GM12878 (cell line): ENCODE results near the gene RSPO4. TPM values are rescaled to one million over a fixed set of nuclear protein-coding genes. Genes with fewer than 3 reads are reported as not detected.

ENCODE experiments used
- ATAC-seq: fragments of 200-7000 bp; cut with Tn5 transposase; 3 replicates; pipeline ENCODE4 v1.9.1; 2020; ENCODE audit warnings: mild to moderate bottlenecking, moderate library complexity
- BruUV-seq: library from RNA; stranded (reverse); fragments of 400-500 nt; replicated peaks from 2 replicates; lab custom pipeline; 2021; lab: Mats Ljungman, UMichigan
- CTCF ChIA-PET: fragments of 300-600 bp; sonication (Branson Sonifier 250); formaldehyde crosslinking; extraction: SDS; loops from one replicate; lab custom pipeline; 2021; ENCODE audit warnings: inconsistent platforms; lab: Yijun Ruan, JAX
- POLR2A ChIA-PET: fragments of 350-600 bp; formaldehyde crosslinking; extraction: SDS; loops from one replicate; lab custom pipeline; 2021; ENCODE audit warnings: inconsistent platforms; lab: Charles Lee
- RAD21 ChIA-PET: fragments of 300-600 bp; sonication (Branson Sonifier 250); formaldehyde crosslinking; loops from one replicate; lab custom pipeline; 2023; ENCODE audit warnings: antibody characterized with exemption; ENCODE audit not compliant: unreplicated experiment; lab: Charles Lee
- SMC1A ChIA-PET: fragments of 300-600 bp; sonication (Branson Sonifier 250); formaldehyde crosslinking; loops from one replicate; lab custom pipeline; 2023; ENCODE audit not compliant: unreplicated experiment, uncharacterized antibody; lab: Charles Lee
- DNase-seq: peaks from one replicate; pipeline ENCODE4 v3.0.0-alpha.2; 2011; ENCODE audit warnings: low read depth, low spot score
- FAIRE-seq: peaks from 3 replicates; lab custom pipeline; 2011; peaks lifted over from hg19 to GRCh38; lab: Jason Lieb, UNC
- H2AFZ ChIP-seq: 2 replicates; pipeline ENCODE4 v1.6.0; 2011; ENCODE audit warnings: low read depth, low read length, control low read depth; ENCODE audit not compliant: control insufficient read depth
- H3K27ac ChIP-seq: 2 replicates; pipeline ENCODE4 v1.5.1; 2011; ENCODE audit warnings: control low read depth; ENCODE audit not compliant: control insufficient read depth, insufficient read depth
- H3K27me3 ChIP-seq, 2 experiments: replicated peaks in 1 of 2; 2 replicates each; pipeline versions ENCODE4 v1.6.0 to v1.6.1; 2011; ENCODE audit warnings: low read length in 1 of 2; ENCODE audit not compliant: control insufficient read depth in 2 of 2, insufficient read depth in 2 of 2
- H3K36me3 ChIP-seq, 2 experiments: 2 replicates each; pipeline ENCODE4 v1.5.1; 2011; ENCODE audit warnings: low read length in 1 of 2; ENCODE audit not compliant: control insufficient read depth in 2 of 2, insufficient read depth in 2 of 2
- H3K4me1 ChIP-seq: 2 replicates; pipeline ENCODE4 v1.6.1; 2011; ENCODE audit warnings: mild to moderate bottlenecking, low read length, moderate library complexity, mixed read lengths; ENCODE audit not compliant: control insufficient read depth, insufficient read depth
- H3K4me2 ChIP-seq: 2 replicates; pipeline ENCODE4 v1.6.0; 2011; ENCODE audit warnings: control low read depth; ENCODE audit not compliant: control insufficient read depth, insufficient read depth
- H3K4me3 ChIP-seq: fragments of 200-600 bp; sonication (generic); 2 replicates; pipeline ENCODE4 v1.5.1; 2016
- H3K79me2 ChIP-seq: 2 replicates; pipeline ENCODE4 v1.6.0; 2011; ENCODE audit warnings: low read length; ENCODE audit not compliant: control insufficient read depth, insufficient read depth
- H3K9ac ChIP-seq: 2 replicates; pipeline ENCODE4 v1.8.0; 2011; ENCODE audit warnings: low read length, control low read depth, mixed read lengths; ENCODE audit not compliant: control insufficient read depth, insufficient read depth
- H3K9me3 ChIP-seq: replicated peaks from 3 replicates; pipeline ENCODE4 v1.5.1; 2011; ENCODE audit warnings: mild to moderate bottlenecking, low read length; ENCODE audit not compliant: control insufficient read depth, insufficient read depth
- H4K20me1 ChIP-seq: 2 replicates; pipeline ENCODE4 v1.6.0; 2011; ENCODE audit not compliant: control insufficient read depth, insufficient read depth
- ESRRA ChIP-seq: IDR thresholded peaks from 2 replicates; pipeline ENCODE4 v1.6.1; 2012; ENCODE audit warnings: mild to moderate bottlenecking, low read length, improper control_type of control experiment
- EZH2 ChIP-seq: IDR thresholded peaks from 2 replicates; pipeline ENCODE4 v1.6.1; 2012; ENCODE audit warnings: low read depth, mild to moderate bottlenecking, control low read depth, inconsistent platforms, low read length, borderline replicate concordance; ENCODE audit not compliant: control insufficient read depth
- HDGF ChIP-seq: fragments of 450-650 bp; IDR thresholded peaks from 2 replicates; pipeline ENCODE4 v1.6.1; 2016; ENCODE audit warnings: antibody characterized with exemption
- MLLT1 ChIP-seq: fragments of 450-650 bp; IDR thresholded peaks from 2 replicates; pipeline ENCODE4 v1.6.1; 2016; ENCODE audit warnings: mild to moderate bottlenecking
- NFYB ChIP-seq: IDR thresholded peaks from 2 replicates; pipeline ENCODE4 v1.6.1; 2011; ENCODE audit warnings: low read depth, mild to moderate bottlenecking, low read length, improper control_type of control experiment, moderate library complexity; ENCODE audit not compliant: insufficient read depth
- RB1 ChIP-seq: fragments of 450-650 bp; formaldehyde crosslinking; IDR thresholded peaks from 2 replicates; pipeline ENCODE4 v1.6.1; 2017; ENCODE audit warnings: mild to moderate bottlenecking, borderline replicate concordance
- SIX5 ChIP-seq: IDR thresholded peaks from 2 replicates; pipeline ENCODE4 v1.6.1; 2011; ENCODE audit warnings: mild to moderate bottlenecking, low read depth, low read length, moderate library complexity; ENCODE audit not compliant: severe bottlenecking
- STAT3 ChIP-seq: IDR thresholded peaks from 2 replicates; pipeline ENCODE4 v1.6.1; 2011; ENCODE audit warnings: low read depth, low read length, improper control_type of control experiment
- USF1 ChIP-seq: IDR thresholded peaks from 2 replicates; pipeline ENCODE4 v1.6.1; 2011; ENCODE audit warnings: borderline replicate concordance, low read depth, mild to moderate bottlenecking, moderate library complexity, mixed read lengths, low read length; ENCODE audit not compliant: insufficient read depth; ENCODE audit errors: extremely low read length
- ZBED1 ChIP-seq: IDR thresholded peaks from 2 replicates; pipeline ENCODE4 v1.6.1; 2016; ENCODE audit warnings: borderline replicate concordance
- ZNF274 ChIP-seq: IDR thresholded peaks from one replicate; pipeline ENCODE4 v1.8.0; 2011; ENCODE audit not compliant: insufficient read length, insufficient read depth
- ZNF384 ChIP-seq: IDR thresholded peaks from 2 replicates; pipeline ENCODE4 v1.6.1; 2012; ENCODE audit warnings: low read depth, mild to moderate bottlenecking, low read length, improper control_type of control experiment, borderline replicate concordance
- ZNF592 ChIP-seq: fragments of 450-650 bp; IDR thresholded peaks from 2 replicates; pipeline ENCODE4 v1.6.1; 2017; ENCODE audit warnings: mild to moderate bottlenecking, moderate library complexity
- WGBS: methylation state at CpG from one replicate; pipeline ENCODE4 v1.1.6; 2016; ENCODE audit warnings: low lambda C conversion rate; ENCODE audit not compliant: insufficient replicate concordance, insufficient coverage; ENCODE audit errors: missing lambda C conversion rate; 5-methylcytosine and 5-hydroxymethylcytosine counted together
- in situ Hi-C: fragments of 300-500 bp; cut with MboI; formaldehyde crosslinking; loops from 9 replicates; pipeline ENCODE4 v1.14.3; 2018; ENCODE audit warnings: mixed read lengths
- intact Hi-C: fragments of 100-400 bp; cut with micrococcal nuclease; formaldehyde crosslinking; loops from one replicate; pipeline ENCODE4 v1.14.2; 2022; ENCODE audit not compliant: unreplicated experiment
- polyA plus RNA-seq, 11 experiments: library from polyadenylated mRNA; depleted of rRNA in 4 of 11; unstranded in 6 of 11; stranded (reverse) in 5 of 11; fragments of >200 nt; fragmentation: Nextera tagmentation in 4 of 11; fragmentation: Illumina TruSeq in 1 of 11; extraction: Ambion mirVana in 4 of 11; extraction: Trizol in 1 of 11; gene quantifications; 1 replicate in 1 of 11; 2 replicates in 10 of 11; pipeline versions ENCODE4 v1.2.1 to v1.2.3, GENCODE V29; 2011 to 2016; ENCODE audit warnings: inconsistent platforms in 2 of 11, missing spikeins in 2 of 11, low read depth in 1 of 11
- total RNA-seq, 4 experiments: library from RNA; depleted of rRNA in 3 of 4; stranded (reverse); fragments of >200 nt in 3 of 4; fragmentation: Illumina TruSeq in 1 of 4; extraction: Trizol in 1 of 4; gene quantifications; 2 replicates each; pipeline versions ENCODE4 v1.2.1 to v1.2.3, GENCODE V29; 2013 to 2021

RSPO4 gene
- total and polyA plus RNA-seq, 10 of the 15 experiments (the other 5 are each of a cell fraction or from before 2014, with no cell fraction given): 0.06 TPM; not detected in 9

GRCh38 chr20:917416-917815 lies 84.7 kb downstream of the RSPO4 start:
- CTCF ChIA-PET: interaction anchor here (0.6 to 1.7 kb wide), 2 partner anchors 38 to 101 kb away, joined by 3 to 5 read pairs; no protein-coding TSS in a partner anchor

More at GRCh38 chr20:917416-917815, 84.7 kb downstream of the RSPO4 start:
- no peak for ATAC-seq
- Histone ChIP-seq H3K4me2 (no peak overlapping the region), H3K36me3 (no peaks in the 10 kb centered on the region), H3K79me2 (no peaks in the 10 kb centered on the region), H3K27me3 (peaks cover 0 to 1% of the 10 kb centered on the region in 2 experiments; a peak in 3 of 4 replicates), H2AFZ (no peak overlapping the region), H3K4me1 (no peaks in the 10 kb centered on the region), H3K27ac (no peak overlapping the region), H3K9ac (no peak overlapping the region), H4K20me1 (no peaks in the 10 kb centered on the region), H3K9me3 (no peaks in the 10 kb centered on the region), H3K4me3 (no peak overlapping the region)
- ChIA-PET SMC1A (no interaction called here), POLR2A (no interaction called here), RAD21 (no interaction called here)
- intact Hi-C loops (no loop called here), in situ Hi-C loops (no loop called here)
- TF ChIP-seq RB1 (no peak), SIX5 (no peak), ZNF592 (no peak), EZH2 (no peak), ZNF384 (no peak), NFYB (no peak), ESRRA (no peak), ZBED1 (no peak), STAT3 (no peak), HDGF (no peak), MLLT1 (no peak), ZNF274 (no peak), USF1 (no peak)
- DNase-seq: no peak
- no peak for FAIRE-seq
- 2% methylated on average over 4 of the region's 4 CpGs for WGBS
- no TSS peak for BruUV-seq
